Astrocyte of the cerebellum (primary cell): ENCODE data around the gene MRM2.

Experiments
- DNase-seq: peaks from one replicate; pipeline ENCODE4 v3.0.0-alpha.2; 2011; ENCODE audit warnings: low read depth
- H3K4me3 ChIP-seq: 2 replicates; pipeline ENCODE4 v1.5.1; 2011; ENCODE audit warnings: mild to moderate bottlenecking, low read depth, low read length, moderate library complexity
- in situ Hi-C: cut with HindIII; loops from 2 replicates; pipeline ENCODE4 v1.10.0; 2017; ENCODE audit warnings: low sequenced_read_pairs
- TF ChIP-seq, protein P1 (sequence below): IDR thresholded peaks from 2 replicates; pipeline ENCODE4 v1.5.1; 2012; ENCODE audit warnings: low read length, low read depth, moderate library complexity, mild to moderate bottlenecking; ENCODE audit errors: missing control alignments

MRM2 gene

DNA sequence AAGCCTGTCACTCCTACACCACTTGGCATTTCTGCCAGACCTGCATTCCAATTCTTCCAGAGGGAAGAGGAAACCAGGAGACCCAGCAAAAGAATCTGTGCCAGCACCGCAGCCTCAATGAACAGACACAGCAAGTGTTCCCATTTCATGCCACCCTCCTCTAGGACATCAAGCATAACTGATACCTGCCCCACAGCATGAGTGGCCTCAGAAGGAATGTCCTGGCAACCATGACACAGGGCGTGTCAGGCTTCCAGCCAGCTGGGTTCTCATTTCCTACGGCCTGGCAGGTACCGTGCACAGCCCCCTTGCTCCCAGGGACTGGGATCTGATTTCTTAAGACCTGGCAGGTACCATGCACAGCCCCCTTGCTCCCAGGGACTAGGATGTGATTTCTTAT, 17.1 kb downstream of the MRM2 start:
- DNase-seq = no peak
- in situ Hi-C loops = no loop called here
- TF ChIP-seq, protein P1, sequence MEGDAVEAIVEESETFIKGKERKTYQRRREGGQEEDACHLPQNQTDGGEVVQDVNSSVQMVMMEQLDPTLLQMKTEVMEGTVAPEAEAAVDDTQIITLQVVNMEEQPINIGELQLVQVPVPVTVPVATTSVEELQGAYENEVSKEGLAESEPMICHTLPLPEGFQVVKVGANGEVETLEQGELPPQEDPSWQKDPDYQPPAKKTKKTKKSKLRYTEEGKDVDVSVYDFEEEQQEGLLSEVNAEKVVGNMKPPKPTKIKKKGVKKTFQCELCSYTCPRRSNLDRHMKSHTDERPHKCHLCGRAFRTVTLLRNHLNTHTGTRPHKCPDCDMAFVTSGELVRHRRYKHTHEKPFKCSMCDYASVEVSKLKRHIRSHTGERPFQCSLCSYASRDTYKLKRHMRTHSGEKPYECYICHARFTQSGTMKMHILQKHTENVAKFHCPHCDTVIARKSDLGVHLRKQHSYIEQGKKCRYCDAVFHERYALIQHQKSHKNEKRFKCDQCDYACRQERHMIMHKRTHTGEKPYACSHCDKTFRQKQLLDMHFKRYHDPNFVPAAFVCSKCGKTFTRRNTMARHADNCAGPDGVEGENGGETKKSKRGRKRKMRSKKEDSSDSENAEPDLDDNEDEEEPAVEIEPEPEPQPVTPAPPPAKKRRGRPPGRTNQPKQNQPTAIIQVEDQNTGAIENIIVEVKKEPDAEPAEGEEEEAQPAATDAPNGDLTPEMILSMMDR = no peak
- H3K4me3 ChIP-seq = no peak overlapping the region

DNA sequence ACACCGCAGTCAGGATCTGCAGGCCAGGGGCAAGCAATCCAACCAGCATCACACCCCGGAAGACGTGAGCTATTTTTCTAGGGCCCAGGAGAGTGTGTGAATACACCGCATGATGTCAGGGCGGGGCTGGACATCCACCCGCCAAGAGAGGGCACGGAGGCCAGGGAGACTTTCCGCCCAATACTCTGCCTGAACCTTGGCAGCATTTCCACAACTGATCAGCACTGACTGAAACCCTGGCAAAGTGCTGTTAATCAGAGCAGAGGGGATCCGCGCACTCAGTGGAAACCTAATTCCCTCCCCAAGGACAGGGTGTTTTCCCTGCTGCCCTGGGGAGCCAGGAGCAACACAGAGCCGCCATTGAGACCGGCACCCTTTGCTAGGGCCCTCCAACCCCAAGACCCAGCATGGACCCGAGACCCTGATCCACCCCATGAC, 17.5 kb downstream of the MRM2 start:
- no peak overlapping the region for H3K4me3 ChIP-seq
- TF ChIP-seq, protein P1 = no peak
- no peak for DNase-seq
- in situ Hi-C loops = no loop called here

DNA sequence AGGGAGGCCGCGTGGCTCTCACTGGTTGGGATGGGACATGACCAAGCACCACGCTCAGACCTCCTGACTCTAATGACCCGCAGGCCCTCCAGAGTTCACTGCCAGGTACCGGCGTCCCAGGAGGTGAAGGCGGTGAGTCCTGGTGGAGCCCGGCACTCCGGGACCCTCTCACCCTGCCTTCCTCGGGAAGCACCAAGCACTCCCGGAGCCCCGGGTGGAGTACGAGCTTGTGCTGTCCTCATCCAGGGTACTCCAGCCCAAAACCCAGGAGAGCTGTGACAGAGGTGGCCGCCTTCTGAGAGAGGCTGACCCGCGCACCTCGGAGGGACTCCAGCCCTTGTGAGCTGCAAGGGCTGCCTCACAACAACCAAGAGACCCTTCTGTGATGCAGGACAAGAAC, 18.7 kb downstream of the MRM2 start:
- in situ Hi-C loops = no loop called here
- H3K4me3 ChIP-seq = no peak overlapping the region
- DNase-seq = no peak
- TF ChIP-seq, protein P1 = no peak

DNA sequence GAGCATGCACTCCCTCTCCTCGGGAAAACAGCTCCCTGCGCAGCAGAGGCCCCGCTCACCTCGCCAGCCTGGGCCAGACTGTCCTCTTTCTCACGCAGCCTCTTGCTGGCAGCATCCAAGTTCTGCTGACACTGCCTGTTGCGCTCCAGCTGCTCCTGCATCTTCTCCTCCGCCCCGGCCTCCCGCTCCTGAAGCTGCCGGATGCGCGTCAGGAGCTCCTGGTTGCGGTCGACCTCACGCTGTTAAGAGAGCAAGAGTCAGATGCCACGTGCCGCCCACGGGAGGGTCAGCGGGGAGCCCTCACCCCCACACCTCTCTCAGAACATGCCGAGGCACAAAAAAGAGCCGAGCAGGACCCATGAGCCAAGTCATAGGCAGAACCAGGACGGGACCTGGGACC, 19.5 kb downstream of the MRM2 start:
- in situ Hi-C loops = no loop called here
- H3K4me3 ChIP-seq = no peak overlapping the region
- no peak for DNase-seq
- TF ChIP-seq, protein P1 = no peak

GRCh38 chr7:2220954-2221353, 21.1 kb downstream of the MRM2 start:
- H3K4me3 ChIP-seq = no peak overlapping the region
- in situ Hi-C loops = no loop called here
- no peak for DNase-seq
- TF ChIP-seq, protein P1 = no peak

DNA sequence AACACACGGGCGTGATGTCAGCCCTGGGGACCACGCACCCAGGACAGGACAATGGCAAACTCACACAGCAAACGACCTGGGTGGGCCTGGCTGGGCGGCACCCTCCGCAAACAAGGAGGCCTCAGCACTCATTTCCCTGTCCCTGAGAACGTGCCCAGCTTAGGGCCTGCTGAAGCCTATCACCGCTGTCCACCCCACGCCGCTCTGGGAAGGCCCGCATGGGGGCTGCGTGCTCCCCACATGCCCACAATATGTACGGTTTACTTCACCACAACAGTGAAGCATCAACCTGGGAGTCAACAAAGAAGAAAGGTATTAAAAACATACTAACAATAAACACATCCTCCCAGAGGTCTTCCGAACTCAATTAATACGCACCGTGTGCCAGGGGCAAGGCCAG, 21.5 kb downstream of the MRM2 start:
- no peak overlapping the region for H3K4me3 ChIP-seq
- TF ChIP-seq, protein P1 = no peak
- in situ Hi-C loops = no loop called here
- DNase-seq = no peak

DNA sequence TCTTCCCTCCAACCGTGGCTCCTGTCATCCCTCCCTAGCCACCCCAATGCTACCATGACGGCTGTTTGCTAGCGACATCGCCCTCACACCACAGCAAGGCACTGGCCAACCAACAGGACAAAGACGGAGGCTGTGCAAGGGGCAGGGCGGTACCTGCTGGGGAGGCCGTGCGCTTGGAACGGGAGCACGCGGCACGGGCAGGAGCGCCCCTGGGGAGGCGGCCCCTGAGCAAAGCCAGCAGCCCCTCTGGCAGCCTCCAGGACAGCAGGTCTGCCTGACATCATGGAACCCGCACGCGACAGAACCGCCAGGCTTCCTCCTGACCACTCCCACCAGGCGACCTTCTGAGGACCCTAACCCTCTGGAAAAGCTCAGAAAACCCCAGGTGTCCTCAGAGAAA, 22.0 kb downstream of the MRM2 start:
- in situ Hi-C loops = no loop called here
- no peak for DNase-seq
- TF ChIP-seq, protein P1 = no peak
- no peak overlapping the region for H3K4me3 ChIP-seq
